Heart left ventricle (tissue), 16 donors: ENCODE results near the gene ST7. TPM values are rescaled to one million over a fixed set of nuclear protein-coding genes. Genes with fewer than 3 reads are reported as not detected.
A peak's percentile ranks its signal among the peaks of the same experiment; 100 is the strongest.

Experiments used
- ATAC-seq, 4 donors: fragments of 200-7000 bp; cut with Tn5 transposase; one replicate each; pipeline ENCODE4 v1.9.1; 2020 to 2022; ENCODE audit warnings: moderate library complexity in 4 of 4, mild to moderate bottlenecking in 3 of 4, moderate number of reproducible peaks in 1 of 4
- DNase-seq, 5 donors: peaks; one replicate each; pipeline ENCODE4 v3.0.0-alpha.2; 2020
- H3K27ac ChIP-seq, 12 donors: fragments of 200-600 bp; sonication (generic) in 4 of 12; one replicate each; pipeline versions ENCODE4 v1.5.0 to v1.8.0; 2016 to 2022; ENCODE audit warnings: mild to moderate bottlenecking in 2 of 12
- H3K27me3 ChIP-seq, 9 donors: fragments of 200-600 bp; sonication (generic) in 2 of 9; one replicate each; pipeline versions ENCODE4 v1.5.1 to v1.8.0; 2016 to 2022; ENCODE audit warnings: mild to moderate bottlenecking in 3 of 9
- H3K36me3 ChIP-seq, 9 donors: fragments of 200-600 bp; sonication (generic) in 2 of 9; one replicate each; pipeline versions ENCODE4 v1.5.0 to v1.8.0; 2018 to 2022; ENCODE audit warnings: mild to moderate bottlenecking in 2 of 9
- H3K4me1 ChIP-seq, 12 donors: fragments of 200-600 bp; sonication (generic) in 4 of 12; one replicate each; pipeline versions ENCODE4 v1.5.0 to v1.8.0; 2016 to 2022; ENCODE audit warnings: mild to moderate bottlenecking in 3 of 12
- H3K4me3 ChIP-seq, 12 donors: fragments of 200-600 bp; sonication (generic) in 4 of 12; one replicate each; pipeline versions ENCODE4 v1.5.0 to v1.8.0; 2017 to 2022; ENCODE audit warnings: mild to moderate bottlenecking in 9 of 12, moderate library complexity in 4 of 12
- H3K9me3 ChIP-seq, 12 donors: fragments of 200-600 bp; sonication (generic) in 4 of 12; one replicate each; pipeline versions ENCODE4 v1.5.0 to v1.8.0; 2016 to 2022; ENCODE audit warnings: mild to moderate bottlenecking in 1 of 12
- CTCF ChIP-seq, 12 donors: fragments of 200-600 bp; sonication (generic) in 4 of 12; IDR thresholded peaks; one replicate each; pipeline versions ENCODE4 v1.5.0 to v1.8.0; 2018 to 2022; ENCODE audit warnings: antibody characterized with exemption in 12 of 12, mild to moderate bottlenecking in 5 of 12
- POLR2A ChIP-seq, 2 donors: fragments of 450-650 bp; IDR thresholded peaks; one replicate each; pipeline ENCODE4 v1.6.1; 2017; ENCODE audit warnings: antibody characterized with exemption in 2 of 2, mild to moderate bottlenecking in 2 of 2, moderate library complexity in 2 of 2
- WGBS, 4 donors: extraction: QIAGEN DNeasy Blood & Tissue Kit in 2 of 4; methylation state at CpG; one replicate each; pipeline versions ENCODE4 v1.1.5 to v1.1.7; 2013 to 2018; 5-methylcytosine and 5-hydroxymethylcytosine counted together
- intact Hi-C, 10 donors: fragments of 100-400 bp; cut with DNase I; formaldehyde crosslinking; loops; one replicate each; pipeline versions ENCODE4 v1.11.1 to v1.14.2; 2022
- polyA plus RNA-seq, 2 donors: library from polyadenylated mRNA; stranded (reverse); fragments of 200-250 nt; gene quantifications; one replicate each; pipeline ENCODE4 v1.2.3, GENCODE V29; 2013
- total RNA-seq, 9 donors: library from RNA; depleted of rRNA in 2 of 9; stranded (reverse); fragments of >200 nt in 2 of 9; fragmentation: NEBNext Ultra II Directional in 3 of 9; extraction: Animal tissue kit (Norgen Biotek cat#: 25700) in 3 of 9; gene quantifications; one replicate each; pipeline versions ENCODE4 v1.1.0 to v1.2.4, GENCODE V29; 2016 to 2023
- donor health status: ischemic (EF 13 %, LVEDD 7.1; RV severe dilation, severe dysfunction).
- donor health status: healthy with polysubstance abuse.
- donor health status: DM: no; HTN: yes; CAD: no.
- donor health status: DM: no; HTN: no; CAD: no.
- donor health status: ischemic (EF 25% LVEDD 6.9; RV normal size, moderate dysfunction).
- donor health status: ischemic (EF 25% LVEDD 5.7; RV mildly dilated, moderate dysfunction).
- donor health status: healthy.
- donor health status: DM: yes; HTN: yes; CAD: no.
- donor health status: ischemic (EF 35%, LVEDD 5.7; RV mildly dilated, moderate dysfunction).
- donor health status: nonischemic (EF 11% LVEDD 7.7; RV severe dilation, severe dysfunction).
- donor health status: DM: yes; HTN: yes; CAD: no.
- donor health status: PGD.
- donor health status: ischemic (EF 29% LVEDD 5.4; RV normal size, mild dysfunction).
- donor health status: nonischemic (EF 23%, LVEDD 6.1; RV moderate dilation, normal function).

Gene ST7
- total and polyA plus RNA-seq, 11 donors: 16.0 to 41.3 (median 25.5) TPM

GRCh38 chr7:117071551-117071950 is 118.2 kb downstream of the ST7 start:
- Histone ChIP-seq H3K36me3 (no peaks in the 10 kb centered on the region), H3K4me3 (no peak overlapping the region), H3K4me1 (peaks cover 0 to 57% (median 42%) of the 10 kb centered on the region in 12 donors), H3K9me3 (peaks cover 0 to 9% (median 0%) of the 10 kb centered on the region in 12 donors), H3K27me3 (no peaks in the 10 kb centered on the region), H3K27ac (peak overlapping the region in 2 of 12 donors; percentile 46 to 82)
- 63 to 78% (median 69%) methylated on average over 3 of the region's 3 CpGs for WGBS, 4 donors
- TF ChIP-seq POLR2A (IDR thresholded peaks at IDR 0.05) (no peak), CTCF (IDR thresholded peaks at IDR 0.05) (no peak)
- no peak for DNase-seq
- no peak for ATAC-seq
- intact Hi-C loops: loop anchor here in 1 of 10 donors (10.0 kb wide), 1 partner anchor 57 kb away; no protein-coding TSS in a partner anchor

GRCh38 chr7:117072620-117073118 is 119.4 kb downstream of the ST7 start:
- H3K36me3 ChIP-seq: no peaks in the 10 kb centered on the region
- DNase-seq: peak; percentile 62 to 89 (median 70)

GRCh38 chr7:117074378-117074777 is 121.1 kb downstream of the ST7 start:
- TF ChIP-seq CTCF (IDR thresholded peaks at IDR 0.05): no peak
- no peak for TF ChIP-seq POLR2A (IDR thresholded peaks at IDR 0.05)
- 90 to 95% (median 92%) methylated on average over 4 of the region's 4 CpGs for WGBS, 4 donors
- H3K9me3 ChIP-seq: peaks cover 0 to 9% (median 0%) of the 10 kb centered on the region in 12 donors
- intact Hi-C loops: loop anchor here in 1 of 10 donors (10.0 kb wide), 1 partner anchor 60 kb away; no protein-coding TSS in a partner anchor
- H3K27me3 ChIP-seq: no peaks in the 10 kb centered on the region
- no peak for DNase-seq
- ATAC-seq: no peak
- H3K4me1 ChIP-seq: peaks cover 0 to 54% (median 26%) of the 10 kb centered on the region in 12 donors
- H3K36me3 ChIP-seq: no peaks in the 10 kb centered on the region
- H3K27ac ChIP-seq: peak overlapping the region in 1 of 12 donors; percentile 82
- H3K4me3 ChIP-seq: no peak overlapping the region

More at GRCh38 chr7:117072620-117073118, 119.4 kb downstream of the ST7 start:
- Histone ChIP-seq H3K27me3 (no peaks in the 10 kb centered on the region), H3K27ac (peak overlapping the region in 11 of 12 donors; percentile 17 to 82 (median 62)), H3K4me1 (peaks cover 0 to 56% (median 36%) of the 10 kb centered on the region in 12 donors), H3K9me3 (peaks cover 0 to 9% (median 0%) of the 10 kb centered on the region in 12 donors), H3K4me3 (peak overlapping the region in 3 of 12 donors; percentile 17 to 34 (median 22))
- intact Hi-C loops: loop anchor here in 1 of 10 donors (10.0 kb wide), 1 partner anchor 58 kb away; no protein-coding TSS in a partner anchor
- TF ChIP-seq CTCF (IDR thresholded peaks at IDR 0.05) (no peak), POLR2A (IDR thresholded peaks at IDR 0.05) (no peak)
- peak; percentile 51 to 91 (median 79) for ATAC-seq
- 24 to 44% (median 32%) methylated on average over 7 of the region's 7 CpGs for WGBS, 4 donors

GRCh38 chr7:117075934-117076333 is 122.6 kb downstream of the ST7 start:
- H3K27ac ChIP-seq: peak overlapping the region in 9 of 12 donors; percentile 11 to 71 (median 58)
- H3K4me1 ChIP-seq: peaks cover 0 to 44% (median 18%) of the 10 kb centered on the region in 12 donors
- peaks cover 0 to 9% (median 0%) of the 10 kb centered on the region in 12 donors for H3K9me3 ChIP-seq
- no peak overlapping the region for H3K4me3 ChIP-seq
- ATAC-seq (no peak), DNase-seq (no peak)
- WGBS, 4 donors: 98 to 100% (median 99%) methylated on average over 2 of the region's 2 CpGs
- H3K36me3 ChIP-seq: no peaks in the 10 kb centered on the region
- intact Hi-C loops: loop anchor here in 1 of 10 donors (10.0 kb wide), 1 partner anchor 61 kb away; no protein-coding TSS in a partner anchor
- TF ChIP-seq CTCF (IDR thresholded peaks at IDR 0.05): no peak
- no peak for TF ChIP-seq POLR2A (IDR thresholded peaks at IDR 0.05)
- no peaks in the 10 kb centered on the region for H3K27me3 ChIP-seq
